NAMALWA (cell line): ENCODE data around the gene NAALADL2.

Experiments used
- DNase-seq: peaks from one replicate; pipeline ENCODE4 v3.0.0-alpha.2; 2015; ENCODE audit warnings: low spot score

NAALADL2 gene

DNA sequence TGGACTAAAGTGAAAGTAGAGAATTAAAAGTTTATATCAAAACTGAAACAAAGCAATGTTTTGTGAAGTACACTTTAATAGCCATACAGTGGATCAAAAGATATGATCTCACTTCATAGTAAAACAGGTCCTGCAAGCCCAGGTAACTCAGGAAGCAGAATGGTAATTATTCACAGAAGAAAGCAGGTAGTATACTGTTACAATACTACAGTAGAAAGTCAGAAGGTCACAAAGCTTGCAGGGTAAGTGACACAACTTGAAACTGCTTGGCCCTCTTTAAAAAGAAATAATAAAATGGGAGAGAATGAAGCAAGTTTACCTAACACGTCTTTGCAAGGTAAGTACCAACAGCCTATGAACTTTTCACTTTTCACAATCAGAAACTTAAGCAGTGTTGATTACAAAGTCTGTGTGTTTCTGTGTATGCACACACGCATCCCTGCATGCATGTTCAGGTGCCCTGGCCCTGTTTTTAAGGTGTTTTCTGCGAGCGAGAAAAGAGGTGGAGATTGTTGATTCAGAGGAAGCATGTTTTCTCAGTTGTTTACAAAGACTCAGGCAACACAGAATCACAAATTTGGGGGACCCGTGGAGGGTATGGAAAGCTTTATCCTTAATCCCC, at the start of gene NAALADL2:
Gene NAALADL2 (plus strand): TSS at position 221 of the 622 bp plus-strand sequence.
- DNase-seq = no peak

- DNase-seq = no peak
Measured at GRCh38 chr3:174810254-174810653, 48.9 kb upstream of the NAALADL2 start.

DNA sequence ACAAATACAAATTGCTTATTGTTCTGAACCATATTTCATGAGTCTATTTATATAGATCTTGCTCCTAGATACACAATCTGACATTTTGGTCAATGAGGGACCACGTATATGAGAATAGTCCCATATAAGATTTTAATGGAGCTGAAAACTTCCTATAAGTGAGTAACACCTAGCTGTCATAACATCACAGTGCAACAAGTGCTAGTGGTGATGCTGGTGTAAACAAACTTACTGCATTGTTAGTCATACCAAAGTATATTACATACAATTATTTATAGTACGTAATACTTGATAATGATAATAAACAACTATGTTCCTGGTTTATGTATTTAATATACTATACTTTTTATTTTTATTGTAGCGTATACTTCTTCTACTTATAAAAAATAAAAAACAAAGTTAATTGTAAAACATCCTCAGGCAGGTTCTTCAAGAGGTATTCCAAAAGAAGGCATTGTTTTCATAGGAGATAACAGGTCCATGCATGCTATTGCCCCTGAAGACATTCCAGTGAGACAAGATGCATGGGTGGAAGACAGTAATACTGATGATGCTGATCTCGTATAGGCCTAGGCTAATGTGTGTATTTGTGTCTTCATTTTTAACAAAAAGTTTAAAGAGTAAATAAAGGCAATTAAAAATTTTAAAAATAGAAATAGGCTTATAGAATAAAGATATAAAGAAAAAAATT, 46.8 kb upstream of the NAALADL2 start:
- no peak for DNase-seq

DNA sequence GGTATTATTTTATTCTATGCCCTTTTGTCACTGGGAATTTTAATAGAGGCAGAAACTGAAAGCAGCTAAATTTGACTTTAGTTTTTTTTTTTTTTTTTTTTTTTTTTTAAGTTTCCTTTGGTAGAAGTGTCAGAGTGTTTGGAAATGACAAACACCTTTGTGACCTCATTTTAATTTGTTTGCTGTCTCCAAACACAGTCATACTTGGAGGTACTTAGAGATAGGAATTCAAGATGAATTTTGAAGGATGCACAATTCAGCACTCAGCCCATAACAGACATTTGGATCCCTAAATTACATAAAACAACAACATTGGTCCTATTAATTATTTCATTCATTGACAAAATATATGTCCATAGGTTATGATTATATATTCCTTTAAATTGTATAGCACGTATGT, 43.4 kb upstream of the NAALADL2 start:
- DNase-seq = no peak

DNA sequence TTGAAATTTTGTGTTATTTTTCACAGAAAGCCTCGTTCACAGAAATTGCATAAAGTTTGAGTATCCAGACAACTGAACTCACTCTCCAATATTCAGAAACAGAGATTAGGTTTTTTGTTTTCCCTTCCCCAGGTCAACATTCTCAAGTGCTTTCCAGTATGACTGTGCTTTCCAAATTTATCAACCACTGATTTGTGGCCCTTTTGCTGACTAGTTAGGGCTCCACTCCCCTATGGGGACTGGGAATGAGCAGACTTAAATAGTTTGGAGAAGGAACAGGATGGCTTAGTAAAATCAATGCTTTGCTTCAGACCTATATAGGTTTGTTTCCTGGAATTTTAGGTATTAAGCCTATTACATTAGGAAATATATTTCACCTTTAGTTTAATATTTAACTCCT, 38.2 kb upstream of the NAALADL2 start:
- DNase-seq = no peak

DNA sequence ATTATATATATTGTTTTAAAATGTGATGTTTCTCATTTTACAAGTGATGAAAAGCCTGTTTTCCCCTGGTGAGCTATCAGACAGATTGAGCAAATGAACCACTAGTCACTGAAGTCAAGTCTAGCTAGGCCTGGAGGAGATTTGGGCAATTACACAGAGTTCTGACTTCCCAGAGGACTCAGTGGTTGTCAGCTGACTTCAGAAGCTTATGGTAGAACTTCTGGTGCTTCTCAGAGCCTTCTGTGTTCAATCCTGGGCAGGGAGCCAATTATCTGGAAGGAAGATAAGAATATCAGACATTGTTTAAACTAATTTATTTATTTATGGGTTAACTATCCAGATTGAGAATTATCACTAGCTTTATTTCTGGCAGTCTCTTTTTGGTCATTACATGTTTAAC, 37.7 kb upstream of the NAALADL2 start:
- no peak for DNase-seq

GRCh38 chr3:174822320-174822719, 36.8 kb upstream of the NAALADL2 start:
- no peak for DNase-seq

- DNase-seq = no peak
Measured at GRCh38 chr3:174826069-174826468, 33.1 kb upstream of the NAALADL2 start.

DNA sequence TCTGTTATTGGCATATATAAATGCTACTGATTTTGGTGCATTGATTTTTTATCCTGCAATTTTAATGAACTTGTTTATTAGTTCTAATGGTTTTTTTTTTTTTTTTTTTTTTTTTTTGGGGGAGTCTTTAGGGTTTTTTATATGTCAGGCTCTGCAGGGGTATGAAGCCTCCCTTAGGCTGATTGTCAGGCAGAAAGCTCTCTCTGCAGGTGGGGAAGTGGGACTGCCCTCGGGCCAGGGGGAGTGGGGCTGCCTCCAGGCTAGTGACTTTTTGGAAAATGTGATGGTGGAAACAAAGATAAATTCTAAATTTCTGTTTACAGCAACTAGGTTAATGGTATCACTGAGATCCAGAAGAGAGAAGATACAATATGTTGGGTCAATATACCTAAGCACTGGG, 14.4 kb upstream of the NAALADL2 start:
- DNase-seq = no peak

GRCh38 chr3:174846055-174846454, 13.1 kb upstream of the NAALADL2 start:
- DNase-seq = no peak

DNA sequence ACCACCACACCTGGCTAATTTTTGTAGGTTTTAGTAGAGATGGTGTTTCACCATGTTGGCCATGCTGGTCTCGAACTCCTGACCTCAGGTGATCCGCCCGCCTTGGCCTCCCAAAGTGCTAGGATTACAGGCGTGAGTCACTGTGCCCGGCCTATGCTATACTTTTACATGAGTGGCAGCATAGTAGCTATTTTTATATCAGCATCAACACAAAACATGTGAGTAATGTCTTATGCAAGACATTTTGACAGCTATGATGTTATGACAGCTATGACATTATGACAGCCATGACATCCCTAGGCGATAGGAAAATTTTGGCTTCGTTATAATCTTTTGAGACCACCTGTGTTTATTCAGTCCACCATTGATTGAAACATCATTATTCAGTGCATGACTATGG, 4.1 kb upstream of the NAALADL2 start:
- no peak for DNase-seq

DNA sequence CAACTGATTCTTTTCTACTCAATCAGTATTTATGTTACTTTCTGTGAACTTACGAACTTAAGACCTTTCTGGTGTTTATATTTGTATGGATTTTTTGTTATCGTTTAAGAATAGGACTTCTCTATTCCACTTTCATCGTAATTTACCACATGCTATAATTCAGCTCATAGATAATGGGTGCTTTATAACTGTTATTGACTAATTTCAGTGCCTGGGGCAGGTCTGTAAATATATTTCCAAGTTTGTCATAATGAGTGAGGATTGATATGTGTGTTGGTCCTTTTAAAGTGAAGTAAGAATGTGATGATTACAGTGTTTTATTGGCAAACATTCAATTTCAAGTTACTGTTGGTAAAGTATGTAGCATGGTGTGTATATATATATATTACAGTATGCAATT, 1.8 kb upstream of the NAALADL2 start:
- no peak for DNase-seq

DNA sequence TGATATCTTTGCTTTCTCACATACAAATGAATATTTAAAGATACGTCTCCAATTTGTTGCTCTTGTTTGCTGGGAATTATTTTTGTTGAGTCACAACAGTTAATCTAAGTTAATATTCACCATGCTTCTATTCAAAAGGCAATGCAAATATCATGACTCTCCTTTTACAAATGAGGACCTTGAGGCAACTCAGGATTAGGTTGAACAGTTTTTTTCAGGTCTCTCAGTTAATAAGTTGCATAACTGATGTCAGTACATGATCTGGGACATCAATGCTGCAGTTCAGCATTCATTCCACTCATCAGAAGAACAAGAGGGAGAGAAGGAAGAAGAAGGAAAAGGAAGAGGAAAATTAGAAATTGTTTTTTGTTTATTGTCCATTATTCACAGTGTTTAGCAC, 781 bp upstream of the NAALADL2 start:
- DNase-seq = no peak

DNA sequence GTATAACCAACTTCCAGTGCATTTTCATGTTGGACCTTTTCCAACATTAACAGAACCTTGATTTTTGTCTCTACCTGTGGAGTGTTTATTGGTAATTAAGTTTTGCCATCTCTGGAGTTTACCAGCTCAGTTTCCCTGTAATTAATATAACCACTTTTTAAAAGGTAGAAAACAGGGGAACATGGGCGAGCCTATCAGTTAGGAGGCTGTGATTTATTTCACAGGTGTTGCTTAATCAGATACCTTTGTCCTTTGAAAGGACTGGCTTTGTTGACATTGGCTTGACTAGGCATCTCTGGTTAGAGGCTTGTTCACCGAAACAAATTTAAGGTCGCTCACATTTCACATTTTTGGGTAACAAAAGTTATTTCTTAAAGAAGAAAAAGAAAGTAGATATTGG, 622 bp downstream of the NAALADL2 start:
- no peak for DNase-seq

- DNase-seq = no peak
Measured at GRCh38 chr3:174862101-174862500, 3.0 kb downstream of the NAALADL2 start.

- no peak for DNase-seq
Measured at GRCh38 chr3:174862666-174863065, 3.5 kb downstream of the NAALADL2 start.

DNA sequence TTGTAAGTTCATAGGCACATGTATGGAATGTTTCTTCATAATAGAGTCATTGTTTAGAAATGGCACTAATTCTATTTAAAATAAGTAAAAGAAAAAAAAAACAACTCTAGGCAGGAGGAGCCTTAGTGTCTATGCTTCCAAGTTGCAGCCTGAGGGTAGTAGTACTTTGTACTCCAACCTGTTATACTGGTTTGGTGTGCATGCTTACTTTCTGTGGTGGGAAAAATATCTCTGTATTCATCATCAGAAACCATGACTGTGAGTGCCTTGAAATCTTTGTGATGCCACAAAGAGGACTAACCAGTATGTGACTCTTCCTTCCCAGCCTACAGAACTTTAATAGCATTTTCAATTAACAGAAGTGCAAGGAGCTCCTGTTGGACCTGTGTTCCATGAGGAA, 4.4 kb downstream of the NAALADL2 start:
- DNase-seq = no peak

- no peak for DNase-seq
Measured at GRCh38 chr3:174869448-174869847, 10.3 kb downstream of the NAALADL2 start.

- DNase-seq = no peak
Measured at GRCh38 chr3:174873832-174874657, 14.9 kb downstream of the NAALADL2 start.

GRCh38 chr3:174882789-174883188, 23.7 kb downstream of the NAALADL2 start:
- DNase-seq = no peak

DNA sequence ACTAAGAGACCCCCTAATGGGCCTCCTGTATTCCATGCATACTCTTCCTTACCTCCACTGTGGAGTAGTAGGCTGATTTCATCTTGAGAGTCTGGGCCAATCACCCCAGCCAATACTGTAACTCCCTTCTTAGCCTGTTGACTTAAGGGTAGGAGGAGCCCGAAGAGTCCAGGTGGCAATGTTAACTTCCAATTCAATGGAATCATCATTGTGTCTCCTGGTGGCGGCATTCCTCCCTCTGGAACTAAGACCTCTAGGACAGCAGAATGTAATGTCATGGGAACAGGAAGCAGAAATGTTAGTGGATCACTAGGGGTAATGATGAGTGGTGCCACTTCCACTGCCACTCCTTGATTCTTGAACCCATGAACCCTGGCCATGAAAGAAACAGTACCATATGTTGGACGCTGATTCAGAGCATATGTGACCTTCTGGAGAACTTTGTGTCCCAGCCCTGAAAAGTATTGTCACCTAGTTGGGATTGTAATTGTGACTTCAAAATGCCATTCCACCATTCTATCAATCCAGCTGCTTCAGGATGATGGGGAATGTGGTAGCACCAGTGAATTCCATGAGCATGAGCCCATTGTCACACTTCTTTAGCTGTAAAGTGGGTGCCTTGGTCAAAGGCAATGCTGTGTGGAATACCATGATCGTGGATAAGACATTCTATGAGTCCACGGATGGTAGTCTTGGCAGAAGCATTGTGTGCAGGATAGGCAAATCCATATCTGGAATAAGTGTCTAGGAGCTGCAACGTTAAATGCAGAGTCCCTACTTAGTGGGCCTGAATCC, 24.9 kb downstream of the NAALADL2 start:
- no peak for DNase-seq
